22Rv1 (cell line): Measurements from ENCODE around the gene SLC9A4.

ENCODE experiments used
- ZFX ChIP-seq: fragments of 450-650 bp; IDR thresholded peaks from 2 replicates; pipeline ENCODE4 v1.6.1; 2017; ENCODE audit warnings: antibody characterized with exemption, borderline replicate concordance
- TF ChIP-seq, protein P1 (sequence below): fragments of 450-650 bp; IDR thresholded peaks from 2 replicates; pipeline ENCODE4 v1.5.1; 2017; ENCODE audit warnings: mild to moderate bottlenecking

DNA sequence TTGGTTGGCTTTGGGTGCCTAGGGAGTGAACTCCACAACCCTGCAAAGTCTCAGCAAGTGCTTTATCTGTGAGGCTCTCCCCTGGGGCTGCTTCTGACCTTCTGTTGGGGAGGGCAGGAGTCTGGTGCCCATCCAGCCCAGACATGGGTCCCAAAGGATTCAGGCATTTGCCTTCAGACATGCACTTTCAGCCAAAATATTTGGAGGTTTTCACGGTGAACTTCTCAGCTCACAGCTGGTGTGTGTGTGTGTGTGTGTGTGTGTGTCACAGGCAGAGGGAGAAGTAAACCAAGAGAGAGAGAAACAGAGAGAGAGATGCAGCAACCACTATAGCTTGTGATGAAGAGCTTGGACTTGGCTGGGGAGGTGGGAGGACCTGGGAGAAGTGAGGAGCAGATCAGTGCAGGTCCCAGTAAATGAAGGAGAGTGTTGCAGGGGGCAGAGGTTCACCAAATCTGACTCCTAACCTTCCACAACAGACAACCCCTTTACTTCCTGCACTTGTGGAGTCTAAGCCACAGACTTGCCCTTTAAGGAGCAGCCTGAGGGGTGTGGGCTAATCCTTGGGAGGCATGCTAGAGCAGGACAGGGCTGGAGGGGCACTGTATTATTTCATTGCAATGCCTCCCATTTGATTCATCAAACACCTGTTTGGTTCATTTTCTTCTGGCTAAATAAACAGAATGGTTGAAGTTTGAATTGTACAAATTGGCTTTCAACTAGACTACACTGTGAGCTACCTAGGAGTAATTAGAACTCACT, 14.1 kb downstream of the SLC9A4 start:
- TF ChIP-seq, protein P1, sequence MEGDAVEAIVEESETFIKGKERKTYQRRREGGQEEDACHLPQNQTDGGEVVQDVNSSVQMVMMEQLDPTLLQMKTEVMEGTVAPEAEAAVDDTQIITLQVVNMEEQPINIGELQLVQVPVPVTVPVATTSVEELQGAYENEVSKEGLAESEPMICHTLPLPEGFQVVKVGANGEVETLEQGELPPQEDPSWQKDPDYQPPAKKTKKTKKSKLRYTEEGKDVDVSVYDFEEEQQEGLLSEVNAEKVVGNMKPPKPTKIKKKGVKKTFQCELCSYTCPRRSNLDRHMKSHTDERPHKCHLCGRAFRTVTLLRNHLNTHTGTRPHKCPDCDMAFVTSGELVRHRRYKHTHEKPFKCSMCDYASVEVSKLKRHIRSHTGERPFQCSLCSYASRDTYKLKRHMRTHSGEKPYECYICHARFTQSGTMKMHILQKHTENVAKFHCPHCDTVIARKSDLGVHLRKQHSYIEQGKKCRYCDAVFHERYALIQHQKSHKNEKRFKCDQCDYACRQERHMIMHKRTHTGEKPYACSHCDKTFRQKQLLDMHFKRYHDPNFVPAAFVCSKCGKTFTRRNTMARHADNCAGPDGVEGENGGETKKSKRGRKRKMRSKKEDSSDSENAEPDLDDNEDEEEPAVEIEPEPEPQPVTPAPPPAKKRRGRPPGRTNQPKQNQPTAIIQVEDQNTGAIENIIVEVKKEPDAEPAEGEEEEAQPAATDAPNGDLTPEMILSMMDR: no peak
- no peak for TF ChIP-seq ZFX
